ENCODE results near the gene CD36. TPM values are rescaled to one million over a fixed set of nuclear protein-coding genes. Genes with fewer than 3 reads are reported as not detected.
A peak's percentile ranks its signal among the peaks of the same experiment; 100 is the strongest.

Gene CD36
- total and polyA plus RNA-seq, 10 of the 15 experiments (the other 5 are each of a cell fraction or from before 2014, with no cell fraction given) = 0.20 to 283 (median 172) TPM

DNA sequence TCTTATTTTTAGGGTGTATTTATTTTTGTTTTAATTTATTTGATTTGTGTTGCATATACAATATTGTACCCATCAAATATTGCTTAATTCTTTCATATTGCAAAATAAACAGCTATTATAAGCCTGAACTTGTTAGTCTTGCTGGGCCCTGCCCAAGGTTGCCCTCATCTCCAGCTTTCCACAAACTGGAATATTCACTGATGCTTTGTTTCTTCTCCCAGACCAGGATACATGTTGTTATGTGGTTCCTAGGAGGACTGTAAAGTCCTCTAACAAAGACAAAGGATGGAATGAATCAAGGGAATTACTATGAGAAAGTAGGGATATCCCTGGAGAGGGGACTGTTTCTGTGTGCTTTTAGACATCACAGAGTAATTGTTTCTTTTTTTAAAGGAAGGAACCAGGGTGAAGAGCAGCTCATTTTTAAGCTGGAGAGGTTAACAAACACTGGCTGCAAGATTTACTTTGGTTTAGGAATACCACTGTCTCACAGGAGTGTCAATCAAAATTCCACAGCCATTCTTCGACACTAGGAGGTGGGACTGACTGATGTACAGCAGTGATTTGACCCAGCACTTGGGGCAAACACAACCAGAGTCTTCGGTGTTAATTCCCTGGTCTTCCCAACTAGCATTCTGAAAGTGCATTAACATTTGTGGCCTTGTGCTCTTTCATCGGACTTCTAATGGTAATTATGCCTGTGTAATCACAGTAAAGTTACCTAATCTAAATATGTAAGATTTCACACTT lies 14.8 kb upstream of the CD36 start:
- FAIRE-seq = no peak
- RAD21 ChIA-PET (ENCODE audit: unreplicated experiment) = no interaction called here
- CTCF ChIA-PET = interaction anchor here (1.2 kb wide), 1 partner anchor 27 kb away, joined by 3 read pairs; no protein-coding TSS in a partner anchor
- in situ Hi-C loops (cut with MboI) = no loop called here
- no peak for DNase-seq (ENCODE audit: low read depth, low spot score)
- no peak; the same call in 2 of the 3 replicates for ATAC-seq
- Histone ChIP-seq H3K4me1 (ENCODE audit: control insufficient read depth, insufficient read depth, low read length) (no peaks in the 10 kb centered on the region), H3K36me3 (ENCODE audit: control insufficient read depth in 2 of 2, insufficient read depth in 2 of 2, low read length in 1 of 2) (no peaks in the 10 kb centered on the region), H4K20me1 (ENCODE audit: control insufficient read depth, insufficient read depth) (no peaks in the 10 kb centered on the region), H3K4me2 (ENCODE audit: control insufficient read depth, insufficient read depth) (no peak overlapping the region), H2AFZ (ENCODE audit: control insufficient read depth, low read depth, low read length) (no peak overlapping the region), H3K4me3 (no peak overlapping the region), H3K9ac (ENCODE audit: control insufficient read depth, insufficient read depth, low read length) (no peak overlapping the region), H3K9me3 (replicated peaks; ENCODE audit: control insufficient read depth, insufficient read depth, low read length) (no peaks in the 10 kb centered on the region), H3K79me2 (ENCODE audit: control insufficient read depth, insufficient read depth, low read length) (no peaks in the 10 kb centered on the region), H3K27me3 (replicated peaks in 1 of 2; ENCODE audit: control insufficient read depth in 2 of 2, insufficient read depth in 2 of 2, low read length in 1 of 2) (no peaks in the 10 kb centered on the region), H3K27ac (ENCODE audit: control insufficient read depth, insufficient read depth) (no peak overlapping the region)
- no TSS peak for BruUV-seq (replicated peaks)
- SMC1A ChIA-PET (ENCODE audit: uncharacterized antibody, unreplicated experiment) = interaction anchor here (1.4 kb wide), 1 partner anchor 39 kb away, joined by 3 read pairs; no protein-coding TSS in a partner anchor
- POLR2A ChIA-PET = no interaction called here
- intact Hi-C loops (cut with micrococcal nuclease; ENCODE audit: unreplicated experiment) = no loop called here
- 10% methylated on average over 3 of the region's 3 CpGs for WGBS (ENCODE audit: insufficient coverage, insufficient replicate concordance, low lambda C conversion rate, missing lambda C conversion rate)
- TF ChIP-seq, protein P1, sequence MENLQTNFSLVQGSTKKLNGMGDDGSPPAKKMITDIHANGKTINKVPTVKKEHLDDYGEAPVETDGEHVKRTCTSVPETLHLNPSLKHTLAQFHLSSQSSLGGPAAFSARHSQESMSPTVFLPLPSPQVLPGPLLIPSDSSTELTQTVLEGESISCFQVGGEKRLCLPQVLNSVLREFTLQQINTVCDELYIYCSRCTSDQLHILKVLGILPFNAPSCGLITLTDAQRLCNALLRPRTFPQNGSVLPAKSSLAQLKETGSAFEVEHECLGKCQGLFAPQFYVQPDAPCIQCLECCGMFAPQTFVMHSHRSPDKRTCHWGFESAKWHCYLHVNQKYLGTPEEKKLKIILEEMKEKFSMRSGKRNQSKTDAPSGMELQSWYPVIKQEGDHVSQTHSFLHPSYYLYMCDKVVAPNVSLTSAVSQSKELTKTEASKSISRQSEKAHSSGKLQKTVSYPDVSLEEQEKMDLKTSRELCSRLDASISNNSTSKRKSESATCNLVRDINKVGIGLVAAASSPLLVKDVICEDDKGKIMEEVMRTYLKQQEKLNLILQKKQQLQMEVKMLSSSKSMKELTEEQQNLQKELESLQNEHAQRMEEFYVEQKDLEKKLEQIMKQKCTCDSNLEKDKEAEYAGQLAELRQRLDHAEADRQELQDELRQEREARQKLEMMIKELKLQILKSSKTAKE (IDR thresholded peaks at IDR 0.05; ENCODE audit: low read depth, poor library complexity, severe bottlenecking) = no peak
- TF ChIP-seq, protein P2, sequence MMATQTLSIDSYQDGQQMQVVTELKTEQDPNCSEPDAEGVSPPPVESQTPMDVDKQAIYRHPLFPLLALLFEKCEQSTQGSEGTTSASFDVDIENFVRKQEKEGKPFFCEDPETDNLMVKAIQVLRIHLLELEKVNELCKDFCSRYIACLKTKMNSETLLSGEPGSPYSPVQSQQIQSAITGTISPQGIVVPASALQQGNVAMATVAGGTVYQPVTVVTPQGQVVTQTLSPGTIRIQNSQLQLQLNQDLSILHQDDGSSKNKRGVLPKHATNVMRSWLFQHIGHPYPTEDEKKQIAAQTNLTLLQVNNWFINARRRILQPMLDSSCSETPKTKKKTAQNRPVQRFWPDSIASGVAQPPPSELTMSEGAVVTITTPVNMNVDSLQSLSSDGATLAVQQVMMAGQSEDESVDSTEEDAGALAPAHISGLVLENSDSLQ (IDR thresholded peaks at IDR 0.05) = peak; percentile 39
